ENCODE data around the gene RBKS. TPM values are rescaled to one million over a fixed set of nuclear protein-coding genes. Genes with fewer than 3 reads are reported as not detected.

Gene RBKS
- total and polyA plus RNA-seq, 2 of the 8 experiments (the other 6 are each of a cell fraction or from before 2014, with no cell fraction given) = 1.1 to 1.5 TPM

- no peak for TF ChIP-seq CHD7 (IDR thresholded peaks at IDR 0.05; ENCODE audit: insufficient replicate concordance, low read length)
- no peak for TF ChIP-seq CTCF (IDR thresholded peaks at IDR 0.05; ENCODE audit: control extremely low read depth in 1 of 3, insufficient read depth in 1 of 3, low read depth in 1 of 3, low read length in 3 of 3)
- TF ChIP-seq E2F6 (IDR thresholded peaks at IDR 0.05) = no peak
- TF ChIP-seq NRF1 (IDR thresholded peaks at IDR 0.05; ENCODE audit: low read depth, low read length) = no peak
- no peak for TF ChIP-seq KDM4A (IDR thresholded peaks at IDR 0.05; ENCODE audit: low read depth, low read length, severe bottlenecking)
- no peak for TF ChIP-seq JUND (IDR thresholded peaks at IDR 0.05; ENCODE audit: low read length)
- TF ChIP-seq TCF12 (IDR thresholded peaks at IDR 0.05; ENCODE audit: low read depth, low read length) = no peak
- no peak for TF ChIP-seq TAF7 (optimal IDR thresholded peaks at IDR 0.05; ENCODE audit: borderline replicate concordance, low read depth, low read length)
Observed at GRCh38 chr2:27805180-27805579, 85.0 kb downstream of the RBKS start (continued).

All from H1 (cell line).